NCI-H345 treated with DMSO at 0.1 percent for 48 hours (cell line): ENCODE data around the gene GPR148.
"Not testable (repeated sequence)": the region's sequence is repeated elsewhere in the genome, so short reads cannot be mapped to it uniquely, and the experiment has no call there.

Source experiments
- DNase-seq: peaks from one replicate; lab custom pipeline; 2025; ENCODE audit not compliant: unreplicated experiment; lab: John Stamatoyannopoulos, UW

Gene GPR148

DNA sequence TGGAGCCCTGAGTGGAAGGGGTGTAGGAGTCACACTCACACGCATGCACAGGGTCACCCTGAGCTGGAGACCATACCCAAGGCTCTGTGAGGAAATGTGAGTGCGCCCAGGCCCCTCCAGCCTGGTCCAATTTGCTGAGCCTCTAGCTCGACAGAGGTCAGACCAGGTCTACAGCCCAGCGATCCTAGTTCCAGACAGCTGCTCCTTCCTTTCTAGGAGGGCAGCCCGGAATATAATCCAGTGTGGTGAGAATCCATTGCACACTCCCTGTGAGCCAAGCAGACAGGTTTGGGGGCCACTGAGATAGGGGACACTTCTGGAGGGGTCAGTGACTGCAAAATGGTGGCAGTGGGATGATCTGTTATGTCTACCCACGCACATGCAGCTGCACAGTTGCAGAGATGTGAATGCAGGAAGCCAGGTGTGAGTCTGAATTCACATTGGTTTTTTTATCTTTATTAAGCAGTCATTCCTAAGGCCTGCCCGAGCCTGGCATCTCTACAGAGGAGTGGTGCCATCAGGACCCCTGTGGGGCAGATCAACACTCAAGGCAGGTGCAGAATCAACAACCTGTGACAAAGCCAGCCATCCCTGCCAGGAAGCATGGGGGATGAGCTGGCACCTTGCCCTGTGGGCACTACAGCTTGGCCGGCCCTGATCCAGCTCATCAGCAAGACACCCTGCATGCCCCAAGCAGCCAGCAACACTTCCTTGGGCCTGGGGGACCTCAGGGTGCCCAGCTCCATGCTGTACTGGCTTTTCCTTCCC is at the start of gene GPR148:
Gene GPR148 (plus strand): TSS at position 522 of the 768 bp plus-strand sequence. CDS start 82 bp downstream, at position 604.
- DNase-seq = peak; percentile 99

DNA sequence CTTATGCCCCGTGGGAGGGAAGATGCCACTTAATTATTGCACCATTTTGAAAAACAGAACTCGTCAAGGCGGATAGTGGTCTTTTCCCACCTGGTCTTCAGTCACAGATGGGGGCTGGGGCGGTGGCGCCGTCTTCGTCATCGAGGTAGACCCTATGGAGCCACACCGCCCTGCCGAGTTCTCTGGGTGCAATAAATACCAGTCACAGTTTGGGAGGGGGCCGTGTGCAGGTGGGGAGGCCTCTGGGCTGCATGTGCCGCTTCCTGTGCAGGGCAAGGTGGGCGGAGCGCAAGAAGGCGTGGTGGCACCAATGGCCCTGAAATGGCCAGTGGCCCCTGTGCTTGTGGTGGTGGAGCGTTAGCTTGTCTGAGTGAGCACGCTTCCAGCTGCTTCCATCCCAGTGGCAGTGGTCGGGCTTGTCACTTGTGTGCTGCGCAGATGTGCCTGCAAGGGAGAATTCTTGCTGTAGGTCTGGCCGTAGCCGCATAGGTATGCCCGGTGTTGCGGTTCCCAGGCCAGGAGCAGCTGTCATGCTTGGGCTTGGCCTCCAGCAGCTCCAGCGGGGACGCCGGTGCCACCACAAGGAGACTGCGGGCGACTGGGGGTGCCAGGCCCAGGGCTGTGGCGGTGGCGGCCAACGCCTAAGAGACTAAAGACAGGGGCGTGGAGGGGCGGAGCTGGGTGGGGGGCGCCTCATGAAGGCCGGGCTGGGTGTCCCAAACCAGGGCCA is 36.7 kb upstream of the GPR148 start:
- DNase-seq = not testable (repeated sequence)

DNA sequence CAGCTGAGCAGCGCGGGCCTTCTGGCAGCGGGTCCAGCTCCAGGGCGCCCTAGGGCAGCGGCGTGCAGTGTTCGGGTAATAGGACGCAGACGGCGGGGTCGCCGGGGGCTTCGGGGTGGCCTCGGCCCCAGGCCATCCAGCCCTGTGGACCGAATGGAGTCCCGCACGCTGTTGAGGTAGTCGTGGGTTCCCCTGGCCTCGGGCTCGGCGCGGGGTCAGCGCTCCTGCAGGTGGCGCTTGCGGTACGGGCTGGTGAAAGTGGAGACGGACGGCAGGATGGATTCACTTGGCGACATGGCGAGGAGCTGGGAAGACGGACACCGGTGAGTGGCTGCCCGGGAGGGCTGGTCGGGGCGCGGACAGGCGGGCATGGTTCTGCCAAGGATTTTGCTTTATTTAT is 35.4 kb upstream of the GPR148 start:
- DNase-seq = not testable (repeated sequence)

- DNase-seq = not testable (repeated sequence)
These were observed 25.6 kb upstream of the GPR148 start for GRCh38 chr2:130703250-130703649.

DNA sequence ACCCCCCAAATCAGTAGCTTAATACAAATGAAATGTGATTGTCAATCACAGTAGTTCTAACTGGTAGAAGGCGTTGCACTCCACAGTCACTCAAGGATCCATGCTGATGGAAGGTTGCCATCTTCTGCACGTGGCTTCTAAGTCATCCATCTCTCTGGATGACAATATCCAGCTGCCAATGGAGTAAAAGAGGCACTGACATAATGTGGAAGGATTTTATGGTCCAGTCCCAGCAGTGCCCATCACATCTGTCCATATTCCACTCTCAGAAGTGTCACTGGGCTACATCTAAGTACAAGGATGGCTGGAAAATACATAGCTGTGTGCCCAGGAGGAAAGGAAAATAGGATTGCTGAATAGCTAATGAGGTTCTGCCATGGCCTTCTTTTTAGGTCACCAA is 14.1 kb upstream of the GPR148 start:
- DNase-seq = not testable (repeated sequence)

- DNase-seq = no peak
These were observed 8.8 kb upstream of the GPR148 start for GRCh38 chr2:130720036-130720435.

DNA sequence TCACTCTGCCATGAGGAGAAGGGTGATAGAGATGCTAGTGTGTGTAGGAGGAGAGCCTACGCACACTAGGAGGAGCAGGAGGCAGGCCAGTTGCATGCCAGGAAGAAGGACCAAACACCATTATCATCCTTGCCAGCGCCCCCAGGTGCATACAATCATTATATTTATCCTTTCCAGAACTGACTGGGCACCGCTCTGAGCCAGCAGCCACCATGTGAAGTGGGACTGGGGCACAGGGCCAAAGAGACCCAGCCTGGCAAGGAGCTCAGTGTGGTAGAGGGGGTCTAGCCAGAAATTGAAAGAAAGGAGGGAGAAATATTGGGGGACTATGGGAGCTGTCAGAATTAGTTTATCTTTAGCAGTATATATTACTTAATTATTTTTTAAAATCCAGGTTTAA is 8.3 kb upstream of the GPR148 start:
- DNase-seq = no peak

DNA sequence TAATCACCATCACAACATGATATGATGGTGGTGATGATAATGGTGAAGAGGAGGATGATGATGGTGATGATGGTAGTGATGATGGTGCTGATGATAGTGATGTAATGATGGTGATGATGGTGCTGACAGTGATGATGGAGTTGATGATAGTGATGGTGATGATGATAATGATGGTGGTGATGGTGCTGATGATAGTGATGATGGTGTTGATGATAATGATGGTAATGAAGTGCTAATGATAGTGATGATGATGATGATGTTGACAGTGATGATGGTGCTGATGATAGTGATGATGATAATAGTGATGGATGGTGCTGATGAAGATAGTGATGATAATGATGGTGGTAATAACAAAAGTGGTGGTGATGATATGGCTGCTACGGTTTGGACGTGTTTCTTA is 4.4 kb upstream of the GPR148 start:
- DNase-seq = no peak

DNA sequence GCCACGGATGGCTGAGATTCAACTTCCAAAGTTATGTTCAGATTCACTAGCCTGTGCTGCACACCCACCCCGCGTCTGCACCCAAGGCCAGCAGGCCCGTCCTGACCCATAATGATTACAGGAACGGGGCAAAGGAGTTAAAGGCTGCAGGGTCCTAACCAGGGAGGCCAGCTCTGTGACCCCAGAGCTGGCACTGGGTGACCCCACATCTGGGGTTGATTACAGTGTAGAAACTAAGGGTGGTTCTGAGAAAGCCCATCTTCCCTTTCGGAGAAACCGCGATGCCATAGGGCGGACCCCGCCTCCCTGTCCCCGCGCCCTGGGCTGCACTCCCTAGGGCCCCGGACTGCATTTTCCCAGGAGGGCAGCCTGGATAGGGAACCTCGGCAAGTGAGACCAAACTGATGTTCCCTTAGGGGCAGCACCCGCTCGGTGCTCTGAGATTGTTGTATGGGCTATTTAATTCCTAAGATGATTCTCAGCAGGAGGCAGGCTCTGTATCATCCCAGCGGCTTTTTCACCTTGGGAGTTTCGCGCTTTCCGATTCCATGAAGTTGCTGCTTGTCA is 2.2 kb upstream of the GPR148 start:
- peak; percentile 65 for DNase-seq

DNA sequence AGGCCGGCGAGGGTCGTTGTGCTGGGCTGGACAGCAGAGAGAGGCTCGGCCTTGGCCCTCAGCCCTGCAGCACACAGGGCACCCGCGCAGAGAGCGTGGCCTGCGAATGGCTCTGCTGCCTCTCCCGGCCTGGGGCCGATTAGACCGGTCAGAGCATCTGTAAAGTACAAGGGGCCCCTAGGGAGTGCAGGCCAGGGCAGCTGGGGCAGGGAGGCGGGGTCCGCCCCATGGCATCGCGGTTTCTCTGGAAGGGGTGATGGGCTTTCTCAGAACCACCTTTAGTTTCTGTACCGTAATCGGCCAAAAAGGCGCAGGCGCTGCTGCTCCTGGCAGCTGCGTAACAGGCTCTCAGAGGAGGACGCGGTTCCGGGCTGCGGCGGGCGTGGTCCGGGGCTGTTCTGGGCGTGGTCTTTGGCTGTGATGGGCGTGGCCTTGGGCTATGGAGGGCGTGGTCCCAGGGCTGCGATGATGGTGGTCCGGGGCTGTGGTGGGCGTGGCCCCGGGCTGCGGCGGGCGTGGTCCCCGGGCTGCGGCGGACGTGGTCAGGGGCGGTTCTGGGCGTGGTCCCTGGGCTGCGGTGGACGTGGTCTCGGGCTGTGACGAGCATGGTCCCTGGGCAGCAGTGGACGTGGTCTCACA is 1.5 kb upstream of the GPR148 start:
- peak; percentile 85 for DNase-seq

DNA sequence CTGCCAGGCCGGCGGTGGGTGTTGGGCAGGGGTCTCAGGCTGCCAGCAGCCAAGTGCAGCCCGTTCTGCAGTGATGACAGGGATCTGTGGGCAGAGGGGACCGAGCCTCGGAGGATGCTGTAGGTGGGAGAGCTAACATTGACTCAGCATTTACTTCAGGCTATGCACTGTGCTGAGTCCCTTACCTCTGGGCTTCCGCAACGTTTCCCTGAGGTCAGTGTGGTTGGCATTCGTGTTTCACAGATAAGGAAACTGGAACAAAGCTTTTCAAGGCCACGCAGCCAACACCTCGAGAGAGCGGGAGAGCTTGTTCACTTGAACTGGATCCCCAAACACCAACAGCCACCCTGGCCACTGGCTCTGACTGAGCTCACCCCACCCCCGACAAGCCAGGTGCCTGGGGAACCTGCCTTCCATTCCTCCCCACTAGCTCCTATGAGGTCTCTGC is 839 bp upstream of the GPR148 start:
- no peak for DNase-seq

DNA sequence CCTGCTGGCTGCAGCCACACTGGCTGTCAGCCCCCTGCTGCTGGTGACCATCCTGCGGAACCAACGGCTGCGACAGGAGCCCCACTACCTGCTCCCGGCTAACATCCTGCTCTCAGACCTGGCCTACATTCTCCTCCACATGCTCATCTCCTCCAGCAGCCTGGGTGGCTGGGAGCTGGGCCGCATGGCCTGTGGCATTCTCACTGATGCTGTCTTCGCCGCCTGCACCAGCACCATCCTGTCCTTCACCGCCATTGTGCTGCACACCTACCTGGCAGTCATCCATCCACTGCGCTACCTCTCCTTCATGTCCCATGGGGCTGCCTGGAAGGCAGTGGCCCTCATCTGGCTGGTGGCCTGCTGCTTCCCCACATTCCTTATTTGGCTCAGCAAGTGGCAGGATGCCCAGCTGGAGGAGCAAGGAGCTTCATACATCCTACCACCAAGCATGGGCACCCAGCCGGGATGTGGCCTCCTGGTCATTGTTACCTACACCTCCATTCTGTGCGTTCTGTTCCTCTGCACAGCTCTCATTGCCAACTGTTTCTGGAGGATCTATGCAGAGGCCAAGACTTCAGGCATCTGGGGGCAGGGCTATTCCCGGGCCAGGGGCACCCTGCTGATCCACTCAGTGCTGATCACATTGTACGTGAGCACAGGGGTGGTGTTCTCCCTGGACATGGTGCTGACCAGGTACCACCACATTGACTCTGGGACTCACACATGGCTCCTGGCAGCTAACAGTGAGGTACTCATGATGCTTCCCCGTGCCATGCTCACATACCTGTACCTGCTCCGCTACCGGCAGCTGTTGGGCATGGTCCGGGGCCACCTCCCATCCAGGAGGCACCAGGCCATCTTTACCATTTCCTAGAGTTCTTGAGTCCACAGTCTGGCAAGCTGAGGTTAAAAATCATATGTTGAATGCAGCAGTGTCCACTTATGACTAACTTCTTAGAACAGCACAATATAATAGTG is 741 bp downstream of the GPR148 start:
- DNase-seq = peak; percentile 73

GRCh38 chr2:130732257-130732656 is 3.4 kb downstream of the GPR148 start:
- DNase-seq = not testable (repeated sequence)

- DNase-seq = no peak
These were observed 6.3 kb downstream of the GPR148 start for GRCh38 chr2:130735200-130735599.

DNA sequence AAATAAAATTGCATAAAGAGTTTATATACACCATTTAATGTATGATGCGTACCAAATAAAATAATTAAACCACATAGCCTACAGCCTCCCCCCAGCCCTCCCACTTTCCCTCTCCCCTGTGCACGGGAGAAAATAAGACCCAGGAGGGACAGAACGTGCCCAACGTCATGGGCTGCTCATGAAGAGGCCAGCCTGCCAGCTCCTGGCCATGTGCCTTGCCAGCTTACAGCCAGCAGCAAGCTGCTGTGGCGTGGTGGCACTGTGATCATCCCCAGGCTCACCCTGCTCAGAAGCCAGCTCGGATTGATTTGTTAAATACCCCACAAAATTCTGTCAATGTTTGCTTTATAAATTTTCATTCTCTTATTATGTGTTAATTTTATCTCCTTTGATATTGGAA is 7.6 kb downstream of the GPR148 start:
- DNase-seq = no peak

- DNase-seq = no peak
These were observed 8.7 kb downstream of the GPR148 start for GRCh38 chr2:130737592-130737991.

DNA sequence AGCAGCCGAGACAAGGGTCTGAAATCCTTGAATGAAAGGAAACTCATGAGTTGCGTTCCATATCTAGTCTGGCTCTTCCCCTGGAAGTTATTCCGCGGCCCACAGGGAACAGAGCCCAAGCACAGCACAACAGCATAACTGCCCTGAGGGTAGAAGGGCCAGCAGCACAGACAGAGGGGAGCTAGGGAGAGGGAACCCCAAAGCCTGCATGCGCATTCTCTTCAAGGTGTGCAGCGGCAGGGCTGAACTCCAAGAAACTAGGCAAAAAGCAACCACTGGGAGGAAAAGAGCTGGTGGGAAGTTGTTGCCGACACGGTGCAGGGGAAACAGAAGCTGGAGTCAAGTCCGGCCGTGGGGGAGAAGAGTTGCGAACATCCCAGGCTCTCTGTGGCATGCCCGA is 11.8 kb downstream of the GPR148 start:
- DNase-seq = no peak

DNA sequence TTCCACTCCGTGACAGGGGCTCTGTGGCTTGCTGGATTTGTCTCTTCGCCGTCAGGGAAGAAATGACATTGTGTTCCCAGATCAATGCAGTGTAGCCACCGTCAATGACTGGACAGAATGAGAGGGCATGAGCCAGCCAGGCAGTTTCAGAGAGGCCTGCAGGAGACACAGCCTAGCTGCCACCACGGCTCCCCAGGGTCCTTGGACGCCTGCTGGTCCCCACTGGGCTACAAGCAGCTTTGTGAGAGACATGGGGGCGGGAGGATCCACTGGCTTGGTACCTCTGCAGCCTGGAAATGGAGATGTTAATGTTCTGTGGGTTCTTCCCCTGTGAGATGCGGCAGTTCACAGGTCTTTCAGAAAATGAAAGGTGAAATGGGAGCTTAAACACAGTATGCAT is 14.4 kb downstream of the GPR148 start:
- DNase-seq = no peak

DNA sequence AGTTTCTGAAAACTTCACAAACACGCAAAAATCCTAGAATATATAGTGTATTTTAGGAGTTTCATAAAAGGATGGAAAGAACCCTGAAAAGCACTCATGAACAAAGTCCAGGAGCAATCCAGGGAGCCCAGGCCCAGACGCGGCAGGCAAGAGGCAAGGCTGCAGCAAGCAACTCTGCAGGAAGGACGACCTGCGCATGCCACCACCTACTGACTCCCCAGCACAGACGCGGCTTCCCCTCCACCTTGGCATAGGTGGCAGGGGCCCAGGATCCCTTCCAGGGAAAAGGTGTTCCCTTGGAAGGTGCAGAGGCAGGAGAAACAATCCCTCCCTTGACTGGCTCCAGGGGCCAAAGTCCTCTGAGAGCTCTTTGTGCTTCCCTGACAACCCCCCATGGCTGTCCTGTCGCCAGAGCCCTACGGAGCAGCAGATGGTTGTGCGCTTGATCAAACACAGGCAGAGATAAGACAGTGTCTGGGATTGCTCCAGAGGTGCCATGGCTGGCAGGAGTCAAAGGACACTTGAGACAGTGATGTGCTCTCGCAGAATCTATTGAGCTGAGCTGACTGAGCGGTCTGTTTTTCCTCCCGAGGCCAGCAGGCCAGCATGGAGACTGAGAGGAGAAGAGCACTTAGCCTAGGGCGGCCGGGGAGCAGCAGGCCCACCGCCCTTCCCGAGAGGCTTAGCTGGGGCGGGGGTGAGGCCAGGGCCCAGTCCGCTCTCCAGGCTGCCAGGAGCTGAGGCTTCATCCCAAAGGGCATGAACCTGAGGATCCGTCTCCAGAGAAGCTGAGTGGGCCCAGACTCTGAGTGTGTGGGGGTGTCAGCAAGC is 15.6 kb downstream of the GPR148 start:
- DNase-seq = no peak
